Astrocyte of the hippocampus (primary cell): Measurements from ENCODE around the gene CHN2.

Experiments
- DNase-seq: peaks from one replicate; pipeline ENCODE4 v3.0.0; 2011; ENCODE audit warnings: low read depth, low spot score

Gene CHN2

DNA sequence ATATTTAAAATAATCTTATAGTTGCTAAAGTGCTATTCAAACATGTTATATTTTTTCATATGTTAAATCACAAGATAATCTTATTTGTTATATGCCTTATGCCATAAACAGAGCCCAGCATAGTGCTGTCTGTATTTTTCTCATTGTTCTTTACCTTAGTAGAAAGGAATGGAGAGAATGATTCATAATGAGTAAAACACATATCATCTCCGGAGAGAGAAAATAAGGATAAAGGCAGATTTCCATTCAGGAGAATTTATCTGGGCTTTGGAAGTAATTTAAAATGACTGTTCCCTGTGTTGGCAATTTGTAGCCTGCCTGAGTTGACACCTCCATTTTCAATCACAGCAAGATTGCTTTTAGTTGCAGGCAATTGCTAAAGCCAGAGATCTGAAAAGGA lies 30.2 kb downstream of the CHN2 start:
- DNase-seq: no peak

DNA sequence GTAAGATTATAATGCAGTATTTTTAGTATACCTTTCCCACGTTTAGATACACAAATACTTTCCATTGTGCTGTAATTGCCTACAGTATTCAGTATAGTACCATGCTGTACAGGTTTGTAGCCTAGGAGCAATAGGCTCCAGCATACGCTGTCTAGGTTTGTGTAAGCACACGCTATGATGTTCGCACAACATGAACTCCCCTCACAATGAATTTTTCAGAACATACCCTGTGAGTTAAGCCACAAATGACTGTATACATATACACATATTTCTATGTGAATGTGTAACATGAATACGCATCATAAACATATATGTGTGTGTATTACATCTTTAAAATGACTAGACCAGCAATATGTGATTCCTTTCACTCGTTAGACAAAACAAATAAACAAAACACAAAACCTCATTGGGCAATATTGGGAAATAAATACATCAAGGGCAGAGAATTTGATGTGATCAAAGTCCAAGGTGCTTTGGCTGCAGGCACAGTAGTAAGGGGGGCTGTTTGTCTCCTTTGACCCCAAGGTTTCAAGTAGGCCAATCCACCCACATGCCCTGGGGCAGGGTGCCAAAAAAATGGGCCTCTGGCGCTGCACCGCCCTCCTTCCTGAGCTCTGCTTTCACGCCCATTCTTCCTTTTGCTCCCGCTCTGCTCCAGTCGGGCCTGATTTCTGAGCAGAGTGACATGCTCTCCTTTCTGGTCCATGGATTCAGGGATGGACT lies 33.9 kb downstream of the CHN2 start:
- no peak for DNase-seq

DNA sequence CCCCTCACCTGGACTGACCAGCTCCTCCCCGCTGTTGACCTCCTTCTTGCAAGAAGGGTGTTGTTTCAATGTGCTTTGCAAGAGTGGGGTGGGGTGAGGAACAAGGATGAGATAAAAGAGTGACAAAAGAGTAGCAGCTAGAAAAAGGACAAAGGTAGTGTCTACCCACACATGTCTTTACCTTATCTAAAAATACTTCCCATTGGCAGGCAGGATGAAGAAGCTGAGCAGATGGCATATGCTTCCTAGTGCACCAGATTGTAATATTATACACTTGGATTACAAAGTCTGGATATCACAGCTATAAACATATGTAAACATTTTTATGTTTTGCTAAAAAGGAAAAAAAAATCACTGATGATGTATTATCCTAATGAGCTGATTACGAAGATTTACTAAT lies 34.5 kb downstream of the CHN2 start:
- no peak for DNase-seq

DNA sequence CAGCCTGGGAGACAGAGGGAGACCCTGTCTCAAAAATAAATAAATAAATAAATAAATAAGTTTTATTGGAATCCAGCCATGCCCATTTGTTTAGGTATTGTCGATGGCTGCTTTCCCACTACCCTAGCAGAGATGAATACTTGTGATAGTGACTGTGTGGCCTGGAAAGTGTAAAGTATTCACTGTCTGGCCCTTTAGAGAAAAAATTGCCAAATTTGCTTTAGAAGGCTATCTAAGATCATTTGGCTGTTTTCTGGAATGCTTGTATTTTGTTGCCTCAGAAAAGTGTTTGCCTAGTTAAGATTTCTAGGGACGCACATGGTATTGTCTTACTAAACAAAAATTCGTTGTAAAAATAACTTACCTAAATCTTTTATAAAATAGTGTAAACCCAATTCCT lies 35.4 kb downstream of the CHN2 start:
- no peak for DNase-seq

DNA sequence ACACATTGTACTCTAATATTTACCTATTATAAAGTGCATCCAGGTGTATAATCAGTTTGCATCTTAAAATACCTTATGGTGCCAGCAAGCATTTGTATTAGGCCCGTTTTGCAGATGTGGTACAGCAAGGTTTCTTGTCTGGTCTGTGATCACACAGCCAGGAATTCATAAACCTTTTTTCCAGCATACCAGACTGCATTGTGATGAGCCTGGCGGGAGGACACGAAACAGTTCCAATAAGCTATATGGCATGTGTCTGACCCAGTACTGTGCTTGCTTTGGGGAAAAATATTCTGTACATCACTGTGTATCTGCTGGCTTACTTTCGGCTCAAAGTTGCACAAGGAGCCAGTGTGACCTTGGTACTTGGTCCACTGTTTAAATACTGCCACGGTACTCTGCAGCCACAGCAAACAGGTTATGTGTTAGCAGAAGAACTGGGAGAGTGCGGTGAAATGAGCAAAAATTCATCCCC lies 36.3 kb downstream of the CHN2 start:
- no peak for DNase-seq

DNA sequence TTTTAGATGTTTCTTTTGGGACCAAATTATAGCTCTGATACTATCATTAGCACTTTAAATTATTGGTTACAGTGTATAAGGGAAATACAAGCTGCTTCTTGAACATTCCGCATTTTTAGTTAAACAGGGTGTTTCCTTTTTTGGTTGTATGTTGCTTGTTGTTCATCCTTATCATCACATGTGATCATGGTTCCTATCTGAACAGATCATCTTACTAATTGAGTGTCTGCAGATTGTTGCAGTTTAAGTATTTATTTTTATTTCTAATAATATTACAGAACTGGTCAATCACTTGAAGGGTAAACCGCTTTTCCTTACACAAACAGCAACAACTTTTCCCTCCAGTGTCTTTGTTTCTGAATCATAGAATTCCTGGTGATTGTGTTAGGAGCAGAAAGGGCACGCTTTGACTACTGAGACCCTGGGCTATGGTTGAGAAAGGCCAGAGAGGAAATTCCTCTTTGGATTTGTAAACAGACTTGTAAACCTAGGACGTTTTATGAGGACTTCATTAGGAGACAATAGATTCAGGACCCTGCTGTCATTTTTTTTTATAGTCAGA lies 37.2 kb downstream of the CHN2 start:
- DNase-seq: no peak

DNA sequence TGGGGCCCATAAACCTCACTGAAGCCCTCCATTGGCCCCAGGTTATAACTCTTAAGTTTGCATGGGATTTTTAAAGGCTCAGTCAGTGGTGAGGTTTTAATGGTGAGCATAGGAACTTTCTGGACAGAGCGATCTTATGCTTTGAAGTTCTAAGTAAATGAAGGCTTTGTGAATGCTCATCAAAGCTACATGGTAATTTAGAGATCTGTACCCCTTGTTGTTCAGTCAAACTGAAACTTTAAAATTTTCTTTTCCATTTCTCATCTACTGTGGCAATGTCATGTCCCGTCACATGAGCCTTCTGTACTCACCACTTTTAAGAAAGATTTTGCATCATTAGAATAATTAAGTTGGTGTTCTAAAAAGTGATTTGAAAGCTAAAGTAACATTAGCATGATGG lies 39.9 kb downstream of the CHN2 start:
- no peak for DNase-seq

DNA sequence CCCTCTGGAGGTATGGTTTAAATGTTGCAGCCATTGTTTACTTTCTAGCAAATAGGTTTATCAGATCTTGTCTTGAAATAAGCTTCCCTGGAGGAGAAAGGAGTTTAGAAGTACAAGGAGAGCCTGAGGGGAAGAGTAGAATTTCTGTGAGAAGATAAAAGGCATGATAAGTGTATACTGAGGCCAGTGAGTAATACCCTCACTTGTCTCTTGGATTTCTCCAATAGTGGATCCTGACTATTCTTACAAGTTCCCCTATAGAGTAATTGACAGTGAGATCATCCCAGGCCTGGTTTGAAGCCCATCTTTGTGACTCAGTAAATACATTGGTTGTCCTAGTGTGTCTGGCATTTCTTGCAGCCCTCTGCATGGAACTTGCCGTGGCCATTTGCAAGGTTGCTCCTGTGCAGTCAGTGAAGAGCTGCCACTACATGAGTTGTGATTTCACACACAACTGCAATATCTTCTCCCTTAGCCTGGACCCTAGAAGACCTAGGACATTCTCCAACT lies 41.6 kb downstream of the CHN2 start:
- DNase-seq: no peak

DNA sequence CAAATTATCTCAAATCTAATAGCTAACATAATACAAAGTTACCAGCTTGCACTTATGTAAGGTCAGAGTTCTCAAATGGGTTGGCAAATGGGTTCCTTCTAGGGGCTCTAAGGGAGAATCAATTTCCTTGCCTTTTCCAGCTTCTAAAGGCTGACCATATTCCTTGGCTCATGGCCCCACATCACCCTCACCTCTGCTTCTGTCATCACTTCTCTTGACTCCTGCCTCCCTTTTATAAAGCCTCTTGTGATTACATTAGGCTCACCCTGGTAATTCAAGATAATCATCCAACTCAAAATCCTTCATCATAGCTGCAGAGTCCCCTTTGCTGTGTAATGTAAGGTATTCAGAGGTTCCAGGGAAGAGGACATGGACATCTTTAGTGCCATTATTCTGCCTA lies 42.1 kb downstream of the CHN2 start:
- DNase-seq: no peak

DNA sequence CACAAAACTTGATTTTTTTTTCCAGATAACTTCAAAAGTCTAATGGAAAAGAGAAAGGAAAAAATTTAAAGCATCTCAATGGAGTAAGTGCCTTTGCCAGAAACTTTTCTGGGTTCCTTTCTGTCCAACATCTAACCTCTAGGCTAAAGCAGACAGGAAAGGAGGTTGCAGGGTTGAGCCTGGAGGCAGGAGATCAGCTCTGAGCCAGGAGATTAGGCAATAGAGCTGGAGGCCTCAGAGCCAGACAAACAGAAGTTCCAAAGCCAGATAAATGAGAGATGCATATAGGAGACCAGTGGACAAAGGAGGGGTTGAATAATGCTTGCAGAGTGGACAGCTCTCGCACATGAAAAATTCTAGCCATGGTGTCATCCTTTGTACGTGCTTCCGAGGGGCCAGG lies 42.9 kb downstream of the CHN2 start:
- DNase-seq: no peak

DNA sequence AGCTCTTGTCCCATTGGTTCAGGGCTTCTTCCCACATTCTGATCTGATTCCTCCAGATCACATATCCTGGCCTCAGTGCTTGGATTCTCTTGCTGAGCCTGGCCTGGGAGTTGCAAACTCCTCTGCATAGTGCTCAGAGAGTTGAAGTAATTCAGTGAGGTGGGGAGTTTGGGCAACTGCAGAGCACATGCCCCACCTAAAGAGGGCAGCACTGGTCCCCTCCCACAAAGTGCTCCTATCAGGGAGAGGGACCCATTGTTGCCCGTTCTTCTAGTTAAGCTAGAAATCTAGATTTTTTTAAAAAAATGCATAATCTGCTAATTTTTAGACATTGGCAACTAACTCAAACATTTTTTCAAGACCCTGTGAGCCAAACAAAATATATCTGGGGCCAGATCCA lies 45.1 kb downstream of the CHN2 start:
- DNase-seq: no peak

DNA sequence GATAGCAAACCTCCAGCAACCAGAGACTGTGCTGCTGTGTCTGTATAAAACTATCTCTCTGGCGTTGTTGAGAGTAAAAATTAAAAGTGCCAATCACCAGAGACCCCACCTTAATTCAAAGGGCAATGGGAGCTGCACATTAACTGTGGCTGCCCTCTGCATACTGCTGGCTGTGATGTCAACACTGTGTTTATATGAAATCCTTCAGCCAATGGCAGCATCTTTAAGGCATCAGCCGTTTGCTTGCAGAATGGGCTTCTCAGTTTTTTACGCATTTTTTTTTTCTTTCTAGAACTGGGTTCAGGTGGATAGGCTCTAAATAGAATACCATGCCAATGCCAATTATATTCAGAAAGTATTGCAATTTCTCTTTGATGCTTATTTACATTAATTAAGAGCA lies 47.7 kb downstream of the CHN2 start:
- no peak for DNase-seq

DNA sequence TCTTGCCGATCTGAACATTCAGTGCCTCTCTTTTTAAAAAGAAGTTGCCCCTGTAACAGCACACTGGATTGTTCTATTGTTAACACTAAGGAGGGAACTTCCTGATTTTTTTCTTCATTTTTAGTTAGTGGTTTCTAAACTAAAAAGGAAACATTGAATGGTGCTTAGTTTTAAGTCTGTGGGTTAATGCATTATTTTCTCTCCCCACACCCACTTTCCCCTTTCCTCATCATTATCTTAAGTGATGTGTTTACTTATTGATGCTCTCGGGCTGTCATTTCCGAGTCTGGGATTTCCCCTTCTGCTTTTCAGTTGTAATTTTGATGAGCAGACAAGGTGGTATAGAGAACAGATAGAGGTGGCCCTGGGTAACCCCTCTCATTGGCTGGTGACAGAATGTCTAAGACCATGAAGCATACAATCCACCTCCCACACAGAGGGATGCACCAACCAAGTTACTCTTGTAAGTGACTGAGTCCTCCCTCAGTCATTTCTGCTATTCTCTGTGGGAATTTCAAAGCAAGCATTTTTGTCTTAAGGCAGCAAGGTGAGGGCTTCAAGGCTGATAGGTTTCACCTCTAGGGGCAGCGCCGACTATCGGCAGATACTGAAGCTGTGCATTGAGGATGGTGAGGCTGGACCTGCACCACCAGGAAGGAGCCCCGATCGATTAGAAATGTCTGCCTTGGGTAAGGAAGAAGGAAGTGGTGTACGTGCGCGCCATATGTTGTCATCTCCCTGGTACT lies 49.5 kb downstream of the CHN2 start:
- no peak for DNase-seq

DNA sequence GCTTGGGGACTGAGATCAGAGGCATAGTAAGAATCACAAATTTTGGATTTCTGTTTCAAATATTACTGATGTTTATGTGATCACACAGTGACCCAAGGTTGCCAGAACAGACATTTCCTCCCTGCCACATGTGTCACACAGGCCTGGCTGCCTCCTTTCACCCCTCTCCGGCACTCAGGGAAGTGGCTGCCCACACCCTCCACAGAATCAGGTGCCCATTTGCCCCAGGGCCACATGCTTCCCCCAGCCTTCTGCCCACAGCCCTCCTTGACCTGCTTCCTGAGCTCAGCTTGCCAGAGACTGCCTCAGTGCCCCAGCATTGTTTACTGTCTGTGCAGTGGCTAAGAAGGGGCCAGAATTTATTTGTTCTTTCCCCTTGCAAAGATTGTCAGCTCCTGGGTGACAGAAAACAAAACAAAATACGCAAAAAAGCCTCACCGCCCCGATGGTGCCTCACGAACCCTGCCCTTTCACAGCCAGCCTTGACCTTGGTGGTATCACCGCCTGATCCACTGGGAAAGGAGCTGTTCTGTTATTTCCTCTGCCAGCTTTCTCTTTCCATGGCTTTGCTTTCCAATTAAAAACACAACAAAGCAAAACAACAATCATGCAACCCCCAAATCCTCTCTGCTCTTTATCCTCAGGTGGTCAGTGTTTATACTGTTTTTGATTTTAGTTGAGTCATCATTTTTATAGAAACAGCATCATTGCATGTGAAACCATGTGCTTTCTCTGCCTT lies 52.8 kb downstream of the CHN2 start:
- DNase-seq: no peak

DNA sequence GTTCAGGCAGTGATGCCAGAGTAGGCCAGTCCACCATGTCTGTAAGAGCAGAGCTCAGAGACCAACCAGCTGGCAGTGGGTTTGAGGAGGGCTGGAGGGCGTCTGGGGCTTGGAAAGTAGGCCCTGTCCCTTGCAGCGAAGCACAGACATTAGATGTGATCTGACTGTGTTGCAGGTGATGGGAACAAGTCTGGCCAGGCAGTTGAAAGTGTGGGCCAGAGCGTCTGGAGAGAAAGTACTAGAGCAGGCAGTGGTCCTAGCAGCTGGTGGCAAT lies 53.3 kb downstream of the CHN2 start:
- no peak for DNase-seq

DNA sequence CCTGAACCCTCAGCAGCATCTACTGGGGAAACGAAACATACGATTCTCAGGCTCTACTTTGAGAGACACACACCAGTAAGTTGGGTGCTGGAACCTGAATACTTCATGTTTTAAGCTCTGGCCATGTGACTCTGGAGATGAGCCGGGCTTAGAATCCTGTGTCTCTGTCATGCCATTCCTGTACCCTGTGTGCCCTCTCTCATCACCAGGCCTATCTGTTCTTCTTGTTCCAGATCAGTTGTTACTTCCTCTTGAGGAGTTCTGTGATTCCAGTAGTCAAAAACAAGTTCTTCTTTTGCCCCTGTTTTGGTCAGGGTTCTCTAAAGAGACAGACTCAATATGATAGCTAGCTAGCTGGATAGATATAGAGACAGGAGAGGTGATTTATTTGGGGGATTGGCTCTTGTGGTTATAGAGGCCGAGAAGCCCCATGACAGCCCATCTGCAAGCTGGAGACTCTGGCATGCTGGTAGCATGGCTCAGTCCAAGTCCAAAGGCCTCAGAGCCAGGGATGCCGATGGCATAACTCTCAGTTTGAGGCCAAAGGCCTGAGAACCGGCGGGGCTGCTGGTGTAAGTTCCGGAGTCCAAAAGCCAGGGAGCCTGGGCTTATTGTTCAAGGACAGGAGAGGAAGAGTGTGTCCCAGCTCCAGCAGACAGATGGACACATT lies 54.3 kb downstream of the CHN2 start:
- no peak for DNase-seq

DNA sequence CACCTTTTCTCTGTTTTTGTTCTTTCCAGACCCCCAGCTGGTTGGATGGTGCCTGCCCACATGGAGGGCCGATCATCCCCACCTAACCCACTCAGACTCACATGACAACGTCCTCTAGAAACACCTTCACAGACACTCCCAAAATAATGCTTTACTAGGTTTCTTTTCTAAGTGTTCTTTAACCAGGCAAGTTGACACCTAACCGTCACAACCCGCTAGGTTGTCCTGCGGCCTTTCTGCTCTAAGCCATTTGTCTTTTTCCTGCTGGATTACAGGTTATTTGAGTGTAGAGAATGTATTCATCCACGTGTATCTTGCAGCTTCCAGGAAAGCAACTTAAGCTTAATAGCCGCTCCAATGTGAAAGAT lies 54.8 kb downstream of the CHN2 start:
- no peak for DNase-seq

DNA sequence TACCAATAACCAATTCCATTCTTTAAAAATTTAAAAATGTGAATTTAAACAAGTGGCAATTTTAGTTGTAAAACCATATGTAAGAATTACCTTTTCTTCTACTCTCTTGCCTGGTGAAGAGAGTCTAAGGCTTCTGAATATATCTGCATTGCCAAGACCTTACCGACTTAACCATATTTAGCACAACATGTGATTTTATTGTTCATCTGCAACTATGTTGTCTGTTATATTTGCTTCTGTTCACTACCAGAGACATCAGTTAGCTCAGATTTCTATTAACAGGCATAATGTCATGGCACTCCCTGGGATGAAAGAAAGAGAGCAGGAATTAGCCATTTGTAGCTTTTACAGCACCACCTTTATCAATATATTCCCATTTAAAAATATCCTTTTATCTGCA lies 55.3 kb downstream of the CHN2 start:
- no peak for DNase-seq

DNA sequence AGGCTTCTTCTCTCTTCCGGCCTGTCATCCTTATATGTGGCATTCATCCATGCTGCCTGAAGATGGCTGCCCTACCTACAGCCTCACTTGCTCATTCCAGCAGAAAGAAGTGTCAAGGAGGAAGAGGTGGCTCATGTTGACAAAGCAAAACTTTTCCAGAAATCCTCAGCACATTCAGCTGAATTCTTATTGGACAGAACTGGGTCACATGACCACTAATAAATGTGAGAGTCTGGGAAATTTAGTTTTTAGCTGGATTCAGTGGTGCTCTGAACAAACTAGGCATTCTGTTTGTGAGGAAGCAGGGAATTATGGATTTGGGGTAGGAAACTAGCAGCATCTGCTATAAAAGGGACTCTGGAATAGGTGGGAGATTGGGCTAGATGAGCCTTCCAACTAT lies 58.6 kb downstream of the CHN2 start:
- DNase-seq: no peak

DNA sequence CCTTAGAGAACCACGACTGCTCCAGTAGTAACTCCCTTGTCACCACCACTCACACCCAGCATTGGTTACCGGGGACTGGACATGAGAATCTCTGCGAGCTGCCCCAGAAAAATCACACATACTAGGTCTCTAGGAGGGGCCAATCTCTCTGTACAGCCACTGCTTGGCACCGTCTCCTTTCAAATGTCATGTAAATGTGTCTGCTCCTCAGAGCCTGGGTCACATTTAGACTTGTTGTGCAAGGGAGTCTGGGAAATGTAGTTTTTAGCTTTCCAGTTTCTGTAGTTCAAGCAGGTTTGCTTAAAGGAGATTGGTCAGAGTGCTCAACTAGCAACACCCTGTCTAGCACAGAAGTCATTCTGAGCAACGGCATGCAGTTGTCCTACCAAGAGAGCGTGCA lies 60.0 kb downstream of the CHN2 start:
- DNase-seq: no peak

DNA sequence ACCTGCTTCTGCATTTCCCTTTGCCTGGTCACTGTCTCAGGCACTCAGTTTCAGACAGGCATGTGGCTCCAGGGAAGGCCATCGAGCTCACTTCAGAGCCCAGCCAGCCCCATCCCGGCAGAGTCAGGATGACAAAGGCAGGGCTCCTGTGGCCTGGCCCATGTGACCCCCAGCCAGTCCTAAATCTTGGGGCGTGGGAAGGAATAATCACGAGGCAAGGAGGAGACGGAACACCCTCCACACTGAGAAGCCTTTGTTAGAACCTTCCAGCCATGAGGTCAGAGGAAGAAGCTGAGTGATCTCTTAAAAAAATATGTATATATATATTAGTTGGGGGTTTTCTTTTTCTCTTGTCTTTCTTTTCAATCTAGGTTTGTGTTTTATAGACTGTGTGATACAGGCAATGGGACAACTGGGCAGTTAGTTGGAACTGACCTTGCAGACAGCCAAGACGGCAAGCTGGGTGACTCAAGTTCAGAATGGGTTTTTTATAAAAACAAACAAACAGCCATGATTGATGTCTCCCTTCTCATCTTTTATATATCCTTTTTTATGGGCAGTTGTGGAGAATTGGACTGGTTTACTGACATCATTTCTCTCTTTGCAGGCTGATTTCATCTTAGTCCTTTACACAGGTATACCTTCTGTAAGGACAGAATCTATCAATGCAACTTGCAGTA lies 60.8 kb downstream of the CHN2 start:
- DNase-seq: no peak
